CD4-positive, alpha-beta memory T cell (primary cell): ENCODE results near the gene MBD3L3. TPM values are rescaled to one million over a fixed set of nuclear protein-coding genes. Genes with fewer than 3 reads are reported as not detected.

ENCODE experiments used
- CTCF ChIA-PET: fragments of 350-600 bp; sonication (Branson Sonifier 250); formaldehyde crosslinking; loops from one replicate; lab custom pipeline; 2021; ENCODE audit warnings: inconsistent platforms; ENCODE audit not compliant: partially characterized antibody; lab: Charles Lee
- POLR2A ChIA-PET: fragments of 350-600 bp; sonication (Branson Sonifier 250); formaldehyde crosslinking; loops from one replicate; lab custom pipeline; 2021; ENCODE audit not compliant: partially characterized antibody; lab: Charles Lee
- DNase-seq, 5 donors: peaks; one replicate each; pipeline versions ENCODE4 v3.0.0 to v3.0.0-alpha.2; 2020 to 2022; ENCODE audit warnings: mixed read lengths in 1 of 5
- H3K27ac ChIP-seq: one replicate; pipeline ENCODE4 v1.7.0; 2013; ENCODE audit warnings: low read depth, low read length
- H3K27me3 ChIP-seq: 2 replicates; pipeline ENCODE4 v1.7.0; 2013; ENCODE audit warnings: mild to moderate bottlenecking, low read length, moderate library complexity; ENCODE audit not compliant: insufficient read depth
- H3K36me3 ChIP-seq: 2 replicates; pipeline ENCODE4 v1.7.0; 2013; ENCODE audit warnings: mild to moderate bottlenecking, low read length, moderate library complexity; ENCODE audit not compliant: insufficient read depth
- H3K4me1 ChIP-seq: 2 replicates; pipeline ENCODE4 v1.7.0; 2013; ENCODE audit warnings: mild to moderate bottlenecking, low read length, moderate library complexity; ENCODE audit not compliant: insufficient read depth
- H3K4me3 ChIP-seq, 2 donors: one replicate each; pipeline ENCODE4 v1.7.0; 2013; ENCODE audit warnings: low read length in 2 of 2, mild to moderate bottlenecking in 1 of 2
- H3K9me3 ChIP-seq, 2 donors: one replicate each; pipeline ENCODE4 v1.7.0; 2013; ENCODE audit warnings: low read length in 2 of 2, control low read depth in 1 of 2; ENCODE audit not compliant: control insufficient read depth in 1 of 2
- H3K27ac Mint-ChIP-seq, 7 donors: one replicate each; pipeline ENCODE4 v1.8.0; 2020 to 2021; ENCODE audit warnings: mixed read lengths in 7 of 7, mild to moderate bottlenecking in 6 of 7, inconsistent platforms in 3 of 7, moderate library complexity in 3 of 7
- H3K27me3 Mint-ChIP-seq, 2 donors: one replicate each; pipeline ENCODE4 v1.8.0; 2020 to 2021; ENCODE audit warnings: mixed read lengths in 2 of 2
- H3K36me3 Mint-ChIP-seq, 2 donors: one replicate each; pipeline ENCODE4 v1.8.0; 2020 to 2021; ENCODE audit warnings: mixed read lengths in 2 of 2, inconsistent platforms in 1 of 2, mild to moderate bottlenecking in 1 of 2
- H3K4me1 Mint-ChIP-seq, 4 donors: one replicate each; pipeline ENCODE4 v1.8.0; 2020 to 2021; ENCODE audit warnings: mixed read lengths in 4 of 4, mild to moderate bottlenecking in 1 of 4
- H3K4me3 Mint-ChIP-seq, 8 donors: one replicate each; pipeline ENCODE4 v1.8.0; 2020 to 2021; ENCODE audit warnings: mixed read lengths in 8 of 8, mild to moderate bottlenecking in 7 of 8, moderate library complexity in 6 of 8, inconsistent platforms in 3 of 8
- H3K9me3 Mint-ChIP-seq, 8 donors: one replicate each; pipeline ENCODE4 v1.8.0; 2020 to 2021; ENCODE audit warnings: mixed read lengths in 8 of 8, mild to moderate bottlenecking in 5 of 8, inconsistent platforms in 3 of 8, moderate library complexity in 1 of 8
- intact Hi-C: fragments of 100-400 bp; cut with micrococcal nuclease; formaldehyde crosslinking; loops from one replicate; pipeline ENCODE4 v1.15.1; 2023
- polyA plus RNA-seq, 2 donors: library from polyadenylated mRNA; unstranded; fragments of 300-500 nt; fragmentation: Illumina TruSeq; gene quantifications; one replicate each; pipeline ENCODE4 v1.2.3, GENCODE V29; 2021
- total RNA-seq, 2 experiments: library from RNA; stranded (reverse); gene quantifications; one replicate each; pipeline ENCODE4 v1.2.3, GENCODE V29; 2021

The MBD3L3 gene
- total and polyA plus RNA-seq, 4 experiments from 2014 or later, result not detected

- Mint-ChIP-seq H3K9me3 (peaks cover 0 to 50% (median 37%) of the 10 kb centered on the region in 8 donors), H3K4me1 (peaks cover 8 to 27% (median 13%) of the 10 kb centered on the region in 4 donors), H3K27me3 (no peaks in the 10 kb centered on the region), H3K4me3 (no peak overlapping the region), H3K36me3 (peaks cover 63 to 80% of the 10 kb centered on the region in 2 donors), H3K27ac (peak overlapping the region in 1 of 7 donors; percentile 32)
- intact Hi-C loops, result no loop called here
- no peak for DNase-seq
- no peak overlapping the region for H3K27ac ChIP-seq
- H3K36me3 ChIP-seq, result peaks cover 74% of the 10 kb centered on the region
- POLR2A ChIA-PET, result no interaction called here
- H3K4me3 ChIP-seq, result no peak overlapping the region
- peaks cover 16% of the 10 kb centered on the region for H3K4me1 ChIP-seq
- CTCF ChIA-PET, result interaction anchor here (1.9 kb wide), 1 partner anchor 11 kb away, joined by 4 read pairs; no protein-coding TSS in a partner anchor
- peaks cover 6 to 24% of the 10 kb centered on the region in 2 donors for H3K9me3 ChIP-seq
- H3K27me3 ChIP-seq, result no peaks in the 10 kb centered on the region
These were observed 16.3 kb upstream of the MBD3L3 start for GRCh38 chr19:7074705-7075282.

GRCh38 chr19:7072541-7072940 lies 14.1 kb upstream of the MBD3L3 start:
- intact Hi-C loops, result no loop called here
- no peaks in the 10 kb centered on the region for H3K27me3 Mint-ChIP-seq
- peaks cover 21% of the 10 kb centered on the region for H3K4me1 ChIP-seq
- peaks cover 53% of the 10 kb centered on the region for H3K36me3 ChIP-seq
- no peaks in the 10 kb centered on the region for H3K27me3 ChIP-seq
- no peak overlapping the region for H3K4me3 ChIP-seq
- H3K27ac ChIP-seq, result no peak overlapping the region
- H3K36me3 Mint-ChIP-seq, result peaks cover 50 to 57% of the 10 kb centered on the region in 2 donors
- peaks cover 0 to 27% (median 16%) of the 10 kb centered on the region in 8 donors for H3K9me3 Mint-ChIP-seq
- H3K4me1 Mint-ChIP-seq, result peaks cover 13 to 40% (median 21%) of the 10 kb centered on the region in 4 donors
- H3K4me3 Mint-ChIP-seq, result peak overlapping the region in 7 of 8 donors; percentile 41 to 73 (median 64)
- peak overlapping the region in 3 of 7 donors; percentile 16 to 81 (median 53) for H3K27ac Mint-ChIP-seq
- ChIA-PET CTCF (no interaction called here), POLR2A (interaction anchor here (4.7 kb wide), 1 partner anchor 27 kb away, joined by 31 read pairs; no protein-coding TSS in a partner anchor)
- peaks cover 6 to 9% of the 10 kb centered on the region in 2 donors for H3K9me3 ChIP-seq
- DNase-seq, result no peak

- Mint-ChIP-seq H3K4me3 (peak overlapping the region; percentile 92 to 99 (median 96)), H3K4me1 (peaks cover 13 to 36% (median 19%) of the 10 kb centered on the region in 4 donors), H3K9me3 (peaks cover 0 to 6% (median under 1%) of the 10 kb centered on the region in 8 donors), H3K36me3 (peaks cover 30% of the 10 kb centered on the region in 2 donors), H3K27me3 (no peaks in the 10 kb centered on the region), H3K27ac (peak overlapping the region; percentile 89 to 98 (median 95))
- ChIA-PET CTCF (interaction anchor here (1.1 to 3.3 kb wide), 4 partner anchors 29 to 207 kb away, joined by 3 to 12 read pairs (median 5); no protein-coding TSS in a partner anchor), POLR2A (interaction anchor here (0.5 to 4.7 kb wide), 21 partner anchors 8 to 851 kb away, joined by 3 to 33 read pairs (median 5); partner anchors contain the start of genes ARHGEF18, KHSRP, PCP2 and PET100)
- H3K4me3 ChIP-seq, result peak overlapping the region; percentile 92 to 96
- peak overlapping the region; percentile 74 for H3K27ac ChIP-seq
- no peak for DNase-seq
- no peaks in the 10 kb centered on the region for H3K9me3 ChIP-seq
- H3K36me3 ChIP-seq, result peaks cover 27% of the 10 kb centered on the region
- H3K4me1 ChIP-seq, result peaks cover 21% of the 10 kb centered on the region
- H3K27me3 ChIP-seq, result no peaks in the 10 kb centered on the region
- intact Hi-C loops, result loop anchor here (1.0 kb wide), 1 partner anchor 29 kb away; no protein-coding TSS in a partner anchor
These were observed 11.4 kb upstream of the MBD3L3 start for GRCh38 chr19:7069904-7070226.

GRCh38 chr19:7069042-7069903 lies 10.8 kb upstream of the MBD3L3 start, which contains the start of gene ZNF557:
TSS of gene ZNF557 (plus strand) at chr19:7069703. CDS start at chr19:7075075, 5,372 bp downstream.
- H3K4me1 Mint-ChIP-seq, result peaks cover 11 to 36% (median 18%) of the 10 kb centered on the region in 4 donors
- Histone ChIP-seq H3K4me1 (peaks cover 21% of the 10 kb centered on the region), H3K9me3 (no peaks in the 10 kb centered on the region), H3K36me3 (peaks cover 21% of the 10 kb centered on the region), H3K4me3 (peak within 1 kb of the TSS; percentile 92 to 96), H3K27ac (peak within 1 kb of the TSS; percentile 74), H3K27me3 (no peaks in the 10 kb centered on the region)
- H3K4me3 Mint-ChIP-seq, result peak within 1 kb of the TSS; percentile 92 to 99 (median 96)
- ChIA-PET POLR2A (interaction anchor here (0.5 to 4.7 kb wide), 28 partner anchors 9 to 851 kb away, joined by 3 to 33 read pairs (median 4); partner anchors contain the start of genes ALKBH7, ARHGEF18, KHSRP and MAP2K7), CTCF (interaction anchor here (0.5 to 3.3 kb wide), 7 partner anchors 30 to 499 kb away, joined by 3 to 12 read pairs (median 4); no protein-coding TSS in a partner anchor)
- peak within 1 kb of the TSS; percentile 89 to 98 (median 95) for H3K27ac Mint-ChIP-seq
- H3K36me3 Mint-ChIP-seq, result peaks cover 26 to 27% of the 10 kb centered on the region in 2 donors
- intact Hi-C loops, result loop anchor here (1.0 kb wide), 1 partner anchor 30 kb away; no protein-coding TSS in a partner anchor
- peaks cover 0 to 3% (median under 1%) of the 10 kb centered on the region in 8 donors for H3K9me3 Mint-ChIP-seq
- peak; percentile 99 to 100 (median 99) for DNase-seq
- no peaks in the 10 kb centered on the region for H3K27me3 Mint-ChIP-seq

DNA sequence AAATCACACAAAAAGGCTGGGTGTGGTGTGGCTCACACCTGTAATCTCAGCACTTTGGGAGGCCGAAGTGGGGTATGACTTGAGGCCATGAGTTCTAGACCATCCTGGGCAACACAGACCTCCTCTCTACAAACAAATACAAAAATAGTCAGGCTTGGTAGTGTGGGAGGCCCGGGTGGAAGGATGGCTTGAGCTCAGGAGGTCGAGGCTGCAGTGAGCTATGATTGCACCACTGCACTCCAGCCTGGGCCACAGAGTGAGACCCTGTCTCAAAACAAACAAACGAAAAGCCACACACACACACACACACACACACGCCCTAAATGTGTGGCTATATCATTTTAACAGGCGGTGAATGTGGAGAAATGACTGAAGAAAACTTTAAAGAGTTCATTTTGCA lies 10.1 kb upstream of the MBD3L3 start:
- H3K27me3 ChIP-seq, result no peaks in the 10 kb centered on the region
- ChIA-PET CTCF (interaction anchor here (0.5 to 3.3 kb wide), 6 partner anchors 33 to 500 kb away, joined by 3 to 12 read pairs (median 4); no protein-coding TSS in a partner anchor), POLR2A (interaction anchor here (0.9 to 4.7 kb wide), 22 partner anchors 9 to 852 kb away, joined by 3 to 33 read pairs (median 6); partner anchors contain the start of genes ALKBH7, ARHGEF18, KHSRP and MAP2K7)
- no peaks in the 10 kb centered on the region for H3K9me3 ChIP-seq
- peaks cover 21% of the 10 kb centered on the region for H3K4me1 ChIP-seq
- Mint-ChIP-seq H3K27me3 (no peaks in the 10 kb centered on the region), H3K4me1 (peaks cover 10 to 36% (median 18%) of the 10 kb centered on the region in 4 donors), H3K27ac (peak overlapping the region; percentile 89 to 98 (median 95)), H3K4me3 (peak overlapping the region; percentile 92 to 99 (median 96)), H3K36me3 (peaks cover 19 to 23% of the 10 kb centered on the region in 2 donors), H3K9me3 (peaks cover 0 to 2% (median 0%) of the 10 kb centered on the region in 8 donors)
- H3K27ac ChIP-seq, result peak overlapping the region; percentile 74
- intact Hi-C loops, result no loop called here
- no peak for DNase-seq
- H3K36me3 ChIP-seq, result peaks cover 18% of the 10 kb centered on the region
- no peak overlapping the region for H3K4me3 ChIP-seq

- H3K4me1 ChIP-seq, result peaks cover 21% of the 10 kb centered on the region
- H3K27ac Mint-ChIP-seq, result no peak overlapping the region
- intact Hi-C loops, result no loop called here
- no peaks in the 10 kb centered on the region for H3K27me3 ChIP-seq
- peaks cover 11% of the 10 kb centered on the region for H3K36me3 ChIP-seq
- ChIA-PET CTCF (interaction anchor here (1.3 kb wide), 1 partner anchor 501 kb away, joined by 4 read pairs; no protein-coding TSS in a partner anchor), POLR2A (interaction anchor here (4.7 kb wide), 1 partner anchor 32 kb away, joined by 31 read pairs; no protein-coding TSS in a partner anchor)
- no peak overlapping the region for H3K4me3 Mint-ChIP-seq
- H3K36me3 Mint-ChIP-seq, result peaks cover 14 to 18% of the 10 kb centered on the region in 2 donors
- peaks cover 0 to 2% (median 0%) of the 10 kb centered on the region in 8 donors for H3K9me3 Mint-ChIP-seq
- H3K9me3 ChIP-seq, result no peaks in the 10 kb centered on the region
- DNase-seq, result no peak
- no peak overlapping the region for H3K27ac ChIP-seq
- no peaks in the 10 kb centered on the region for H3K27me3 Mint-ChIP-seq
- no peak overlapping the region for H3K4me3 ChIP-seq
- H3K4me1 Mint-ChIP-seq, result peaks cover 10 to 35% (median 17%) of the 10 kb centered on the region in 4 donors
These were observed 9.2 kb upstream of the MBD3L3 start for GRCh38 chr19:7067716-7068115.
